GM18868 (cell line): Measurements from ENCODE around the gene FRRS1L.

Source experiments
- ATAC-seq: cut with Tn5 transposase; IDR thresholded peaks from one replicate; pipeline ENCODE4 v1.9.1; 2021; ENCODE audit warnings: mild to moderate bottlenecking, moderate library complexity; ENCODE audit not compliant: unreplicated experiment

FRRS1L gene

DNA sequence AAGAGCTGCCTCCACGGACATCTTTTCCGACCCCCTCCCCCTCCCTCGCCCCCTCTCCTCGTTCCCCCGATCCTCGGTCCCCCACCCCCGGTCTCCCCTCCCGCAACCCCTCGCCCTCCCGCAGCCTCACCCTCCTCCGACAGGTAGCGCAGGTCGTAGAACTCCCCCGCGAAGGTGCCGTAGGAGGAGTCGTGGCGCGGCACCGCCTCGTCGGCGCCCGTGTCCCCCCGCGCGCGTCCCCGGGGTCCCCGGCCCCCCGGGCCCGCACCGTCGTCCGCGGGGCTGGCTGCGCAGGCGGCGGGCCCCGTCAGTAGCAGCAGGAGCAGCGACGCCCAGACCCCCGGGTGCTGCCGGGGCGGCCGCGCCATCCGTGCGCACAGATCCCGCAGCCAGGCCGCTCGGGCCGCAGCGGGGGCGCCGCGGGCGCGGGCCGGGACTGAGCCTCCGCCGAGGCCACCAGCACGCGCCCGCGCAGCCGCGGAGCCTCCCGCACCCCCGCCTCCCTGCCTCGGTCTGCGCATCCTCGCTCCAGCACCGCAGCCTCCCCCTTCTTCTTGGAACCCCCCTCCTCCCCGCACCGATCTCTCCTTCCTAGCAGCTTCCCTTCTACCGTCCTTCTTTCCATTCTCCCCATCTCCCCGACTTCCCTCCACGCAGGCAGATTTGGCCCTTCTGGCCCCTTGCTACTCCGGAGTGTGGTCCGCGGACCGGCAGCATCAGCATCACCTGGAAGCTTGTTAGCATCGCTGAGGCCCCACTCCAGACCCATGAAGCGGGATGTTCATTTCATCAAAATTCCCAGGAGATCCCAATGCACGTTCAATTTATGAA, at the start of gene FRRS1L:
Gene FRRS1L (minus strand): TSS at position 479 of the 831 bp plus-strand sequence. CDS start 111 bp downstream, at position 368.
- ATAC-seq, result no peak

GRCh38 chr9:109214414-109214813, 47.4 kb upstream of the FRRS1L start:
- ATAC-seq, result no peak

GRCh38 chr9:109213285-109214121, 46.5 kb upstream of the FRRS1L start:
- ATAC-seq, result no peak

DNA sequence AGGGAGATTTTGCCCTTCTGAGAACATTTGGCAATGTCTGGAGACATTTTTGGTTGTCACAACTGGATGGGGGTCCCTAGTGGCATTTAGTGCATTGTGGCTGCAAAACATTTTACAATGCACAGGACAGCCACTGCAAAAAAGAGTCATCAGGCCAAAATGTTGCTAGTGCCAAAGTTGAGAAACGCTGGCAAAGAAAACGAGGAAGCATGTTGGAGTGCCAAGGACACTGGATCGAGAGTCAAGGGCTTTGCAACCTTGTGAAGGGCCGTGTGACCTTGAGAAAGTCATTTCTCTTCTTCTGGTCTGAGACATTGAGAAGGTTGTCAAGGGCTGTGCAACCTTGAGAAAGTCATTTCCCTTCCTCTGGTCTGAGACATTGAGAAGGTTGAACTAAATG, 45.7 kb upstream of the FRRS1L start:
- no peak for ATAC-seq

DNA sequence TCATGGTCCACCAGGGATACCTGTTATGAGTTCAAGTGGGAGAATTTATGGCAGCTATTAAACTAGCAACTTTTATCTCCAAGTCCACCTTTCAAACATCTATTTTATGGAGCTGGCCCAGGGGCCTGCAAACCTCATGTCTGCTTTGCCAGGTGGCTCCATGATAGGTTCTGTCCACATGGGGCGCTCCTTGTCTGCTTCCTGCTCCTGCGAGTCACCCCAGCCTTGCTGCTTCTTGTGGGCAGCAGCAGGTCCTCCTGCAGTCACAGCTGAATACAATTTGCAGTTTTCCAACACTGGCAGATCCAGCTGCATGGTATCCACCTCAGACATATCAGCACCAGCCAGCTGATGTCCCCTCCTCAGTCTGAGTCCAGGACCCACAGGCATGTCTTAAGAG, 39.6 kb upstream of the FRRS1L start:
- no peak for ATAC-seq

GRCh38 chr9:109205526-109205925, 38.5 kb upstream of the FRRS1L start:
- no peak for ATAC-seq

GRCh38 chr9:109203761-109204360, 36.8 kb upstream of the FRRS1L start:
- no peak for ATAC-seq

- ATAC-seq, result no peak
These were observed 32.6 kb upstream of the FRRS1L start for GRCh38 chr9:109199676-109200075.

DNA sequence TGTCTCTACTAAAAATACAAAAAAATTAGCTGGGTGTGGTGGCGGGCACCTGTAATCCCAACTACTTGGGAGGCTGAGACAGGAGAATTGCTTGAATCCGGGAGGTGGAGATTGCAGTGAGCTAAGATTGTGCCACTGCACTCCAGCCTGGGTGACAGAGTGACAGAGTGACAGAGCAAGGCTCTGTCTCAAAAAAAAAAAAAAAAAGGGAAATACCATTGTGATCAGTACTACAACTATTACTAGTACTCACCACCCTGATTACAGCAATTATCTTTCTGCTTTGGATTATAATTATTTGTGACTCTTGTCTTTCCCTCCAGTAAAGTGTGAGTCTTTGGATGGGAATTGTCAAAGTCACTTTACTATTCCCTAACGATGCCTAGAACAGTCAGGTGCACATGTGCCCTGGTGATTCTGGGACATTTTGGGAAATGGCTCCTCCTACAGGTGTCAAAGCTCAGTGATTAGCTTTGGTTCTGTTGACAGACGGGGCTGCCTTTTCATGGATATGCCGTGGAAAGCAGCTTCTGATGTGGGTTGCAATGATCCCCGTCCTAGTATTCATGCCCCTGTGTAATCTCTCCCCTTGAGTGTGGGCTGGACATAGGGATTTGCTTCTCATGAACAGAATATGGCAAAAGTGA, 31.8 kb upstream of the FRRS1L start:
- no peak for ATAC-seq

GRCh38 chr9:109193974-109194556, 27.0 kb upstream of the FRRS1L start:
- no peak for ATAC-seq

DNA sequence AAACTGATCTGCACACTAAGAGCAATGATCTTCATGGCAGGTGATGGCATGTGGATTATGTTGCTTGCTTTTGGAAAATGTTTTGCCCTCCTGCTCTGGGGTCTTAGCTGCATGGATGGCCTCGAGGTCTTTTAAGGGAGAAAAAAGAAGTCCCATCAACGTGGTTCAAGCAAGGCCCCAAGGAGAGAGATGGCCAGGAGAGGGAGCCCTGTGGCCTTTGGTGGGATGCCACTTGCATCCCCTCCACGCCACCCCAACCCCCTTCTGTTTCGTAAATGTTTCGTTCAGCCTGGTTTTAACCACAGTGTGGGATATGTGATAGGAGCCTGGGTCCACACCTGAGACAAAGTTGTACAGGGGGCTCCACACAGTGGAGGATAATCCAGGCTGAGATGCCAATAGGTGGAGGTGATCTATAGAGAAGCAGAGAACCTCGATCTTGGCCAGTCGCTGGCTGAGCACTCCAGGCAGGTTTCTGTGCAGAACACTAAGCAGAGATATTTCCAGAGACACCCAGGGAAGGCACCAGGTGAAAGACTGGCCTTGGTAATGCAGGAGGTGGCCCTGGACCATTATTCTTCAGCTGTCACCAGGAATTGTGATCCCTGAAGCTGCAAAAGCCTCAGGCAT, 25.8 kb upstream of the FRRS1L start:
- ATAC-seq, result no peak

DNA sequence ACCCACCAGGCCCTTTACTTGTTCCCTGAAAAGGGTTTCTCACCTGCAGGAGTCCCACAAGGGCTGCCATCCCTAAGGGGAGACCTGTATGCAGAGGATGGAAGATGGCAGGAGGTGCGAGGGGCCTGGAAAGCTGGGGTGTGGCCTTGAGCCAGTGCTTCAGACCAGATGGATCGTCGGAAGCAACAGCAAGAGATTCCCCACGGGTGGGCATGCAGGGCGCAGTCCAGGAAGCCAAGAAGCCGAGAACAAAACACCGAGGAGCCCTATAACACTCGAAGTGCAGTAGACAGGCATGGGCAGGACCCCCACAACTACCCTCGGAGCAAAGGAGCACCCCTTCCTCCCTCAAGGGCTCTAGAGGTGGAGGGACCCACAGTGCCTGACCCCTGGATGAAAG, 24.7 kb upstream of the FRRS1L start:
- no peak for ATAC-seq

- ATAC-seq, result no peak
These were observed 23.1 kb upstream of the FRRS1L start for GRCh38 chr9:109190151-109190550.

DNA sequence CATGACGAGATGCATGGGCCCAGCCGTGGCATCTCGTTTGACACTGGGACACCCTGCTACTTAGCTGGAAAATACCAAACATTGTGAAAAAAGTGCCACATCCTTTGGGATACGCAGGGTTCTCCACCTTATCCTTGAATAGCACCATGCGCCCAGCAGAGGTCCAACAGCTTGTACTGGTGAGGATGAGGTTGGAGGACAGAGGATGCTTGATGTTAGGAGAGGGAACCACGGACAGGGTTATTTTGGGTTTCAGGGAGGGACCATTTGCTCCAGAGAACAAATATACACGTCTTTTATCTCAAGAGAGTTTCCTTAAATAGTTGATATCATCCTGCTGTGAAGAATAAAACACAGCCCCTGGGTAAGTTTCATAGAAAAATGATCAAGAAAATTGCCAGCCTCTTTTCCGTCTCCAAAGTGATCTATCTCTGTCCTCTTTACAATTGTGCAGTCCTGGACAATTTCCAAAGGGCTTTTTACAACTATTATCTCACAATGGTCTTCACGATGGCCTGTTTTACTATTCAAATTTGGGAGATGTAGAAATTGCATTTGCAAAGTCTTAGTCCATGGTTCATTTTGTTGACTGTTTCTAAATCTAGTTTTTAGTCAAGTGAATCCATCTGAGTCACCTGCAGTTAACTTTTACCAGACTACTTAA, 19.9 kb upstream of the FRRS1L start:
- ATAC-seq, result no peak

- ATAC-seq, result peak; percentile 78
These were observed 16.1 kb upstream of the FRRS1L start for GRCh38 chr9:109182940-109183798.

- ATAC-seq, result no peak
These were observed 15.5 kb upstream of the FRRS1L start for GRCh38 chr9:109182550-109182939.

- ATAC-seq, result peak; percentile 71
These were observed 14.2 kb upstream of the FRRS1L start for GRCh38 chr9:109181284-109181683.

DNA sequence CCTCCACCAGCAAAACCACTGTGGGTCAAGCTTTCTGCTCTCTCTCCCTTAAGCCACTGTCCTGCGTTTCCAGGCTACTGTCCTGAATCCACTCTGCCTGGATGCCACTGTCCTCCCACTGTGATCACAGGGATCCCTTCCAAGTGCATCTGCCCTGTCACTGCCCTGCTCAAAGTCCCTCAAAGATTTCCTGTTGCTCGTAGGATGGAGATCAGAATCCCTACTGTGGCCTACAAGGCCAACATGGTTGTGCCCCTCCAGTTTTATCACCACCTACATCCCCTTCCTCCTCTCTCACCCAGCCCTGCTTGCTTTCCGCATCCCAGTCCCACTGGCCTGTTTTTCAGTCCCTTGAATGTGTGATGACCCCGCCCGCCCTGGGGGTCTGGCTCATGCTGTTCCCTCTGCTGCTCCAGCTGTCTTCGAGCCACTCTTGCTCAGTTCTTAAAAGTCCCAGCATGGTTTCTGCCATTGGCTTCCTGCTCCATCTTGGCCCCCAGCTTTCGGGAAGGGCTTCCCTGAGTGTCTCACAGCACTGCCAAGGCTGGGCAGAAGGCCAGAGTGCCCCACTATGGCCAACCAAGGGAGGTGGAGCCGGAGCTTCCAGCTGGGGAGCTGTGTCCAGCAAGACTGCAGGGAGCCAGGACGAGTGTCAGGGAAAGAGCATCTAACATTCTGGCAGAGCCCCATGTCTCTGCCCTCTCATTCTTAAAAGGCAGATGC, 12.9 kb upstream of the FRRS1L start:
- ATAC-seq, result no peak
